GM13977 (cell line): ENCODE data around the gene ANO3.

Source experiments
- DNase-seq: peaks from one replicate; pipeline ENCODE4 v3.0.0; 2012; ENCODE audit warnings: low spot score
- in situ Hi-C: fragments of 300-500 bp; cut with MboI; formaldehyde crosslinking; loops from one replicate; pipeline ENCODE4 v1.12.0; 2022; ENCODE audit warnings: low sequenced_read_pairs, low pct_unique_long_range_greater_than_20kb, mixed read lengths, inconsistent platforms; ENCODE audit not compliant: unreplicated experiment
- TF ChIP-seq, protein P1 (sequence below): IDR thresholded peaks from 2 replicates; pipeline ENCODE4 v1.5.1; 2012; ENCODE audit warnings: mild to moderate bottlenecking, control low read depth; ENCODE audit not compliant: insufficient read depth; ENCODE audit errors: extremely low read depth, missing control alignments

ANO3 gene

DNA sequence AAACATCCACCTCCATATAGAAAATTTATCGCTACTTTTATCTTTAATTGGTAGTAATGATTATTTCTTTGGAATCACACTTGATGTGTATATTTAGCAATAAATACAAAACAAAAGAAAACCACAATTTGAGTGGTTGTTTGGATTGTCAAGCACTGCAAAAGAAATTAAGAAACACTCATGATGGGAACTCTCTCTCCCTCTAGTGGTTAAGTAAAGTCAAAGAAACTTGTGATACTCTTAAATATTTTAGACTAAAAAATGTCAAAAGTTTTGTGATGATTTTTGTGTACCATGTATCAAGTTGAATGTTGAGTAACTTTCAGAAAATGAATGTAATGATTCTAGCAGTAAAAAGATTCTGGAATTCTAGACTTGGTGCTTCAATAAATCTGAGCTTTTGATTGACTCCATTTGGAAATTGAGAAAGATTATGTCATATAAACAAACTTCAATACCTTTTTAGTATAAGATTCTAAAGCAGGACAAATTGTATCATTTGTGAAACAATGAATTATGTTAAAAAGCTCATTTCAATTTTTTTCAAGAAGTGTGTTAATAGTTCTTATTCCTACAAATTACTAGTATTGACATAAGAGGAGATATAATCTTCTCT, 219.4 kb downstream of the ANO3 start:
- no peak for DNase-seq
- in situ Hi-C loops = no loop called here
- TF ChIP-seq, protein P1, sequence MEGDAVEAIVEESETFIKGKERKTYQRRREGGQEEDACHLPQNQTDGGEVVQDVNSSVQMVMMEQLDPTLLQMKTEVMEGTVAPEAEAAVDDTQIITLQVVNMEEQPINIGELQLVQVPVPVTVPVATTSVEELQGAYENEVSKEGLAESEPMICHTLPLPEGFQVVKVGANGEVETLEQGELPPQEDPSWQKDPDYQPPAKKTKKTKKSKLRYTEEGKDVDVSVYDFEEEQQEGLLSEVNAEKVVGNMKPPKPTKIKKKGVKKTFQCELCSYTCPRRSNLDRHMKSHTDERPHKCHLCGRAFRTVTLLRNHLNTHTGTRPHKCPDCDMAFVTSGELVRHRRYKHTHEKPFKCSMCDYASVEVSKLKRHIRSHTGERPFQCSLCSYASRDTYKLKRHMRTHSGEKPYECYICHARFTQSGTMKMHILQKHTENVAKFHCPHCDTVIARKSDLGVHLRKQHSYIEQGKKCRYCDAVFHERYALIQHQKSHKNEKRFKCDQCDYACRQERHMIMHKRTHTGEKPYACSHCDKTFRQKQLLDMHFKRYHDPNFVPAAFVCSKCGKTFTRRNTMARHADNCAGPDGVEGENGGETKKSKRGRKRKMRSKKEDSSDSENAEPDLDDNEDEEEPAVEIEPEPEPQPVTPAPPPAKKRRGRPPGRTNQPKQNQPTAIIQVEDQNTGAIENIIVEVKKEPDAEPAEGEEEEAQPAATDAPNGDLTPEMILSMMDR = peak; percentile 19

- DNase-seq = no peak
- in situ Hi-C loops = no loop called here
- TF ChIP-seq, protein P1 = no peak
These were observed 221.3 kb downstream of the ANO3 start for GRCh38 chr11:26553182-26553581.

DNA sequence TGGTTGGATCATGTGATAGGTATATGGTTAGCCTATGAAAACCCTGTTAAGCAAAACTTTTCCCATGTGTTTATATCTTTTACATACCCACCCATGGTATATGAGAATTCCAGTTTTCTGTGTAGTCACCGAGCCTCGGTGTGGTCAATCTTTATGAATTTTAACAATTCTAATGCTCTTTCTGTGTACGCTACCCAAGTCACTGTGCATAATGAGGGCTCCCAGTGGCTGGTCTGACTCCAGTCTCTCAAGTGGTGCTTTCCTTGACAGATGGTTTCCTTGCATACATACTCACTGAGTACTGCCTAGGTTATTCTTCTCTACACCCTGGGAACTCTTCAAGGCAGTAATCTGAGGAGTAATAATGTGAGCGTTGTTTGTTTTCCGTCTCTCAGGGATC, 222.5 kb downstream of the ANO3 start:
- in situ Hi-C loops = no loop called here
- no peak for DNase-seq
- TF ChIP-seq, protein P1 = no peak

DNA sequence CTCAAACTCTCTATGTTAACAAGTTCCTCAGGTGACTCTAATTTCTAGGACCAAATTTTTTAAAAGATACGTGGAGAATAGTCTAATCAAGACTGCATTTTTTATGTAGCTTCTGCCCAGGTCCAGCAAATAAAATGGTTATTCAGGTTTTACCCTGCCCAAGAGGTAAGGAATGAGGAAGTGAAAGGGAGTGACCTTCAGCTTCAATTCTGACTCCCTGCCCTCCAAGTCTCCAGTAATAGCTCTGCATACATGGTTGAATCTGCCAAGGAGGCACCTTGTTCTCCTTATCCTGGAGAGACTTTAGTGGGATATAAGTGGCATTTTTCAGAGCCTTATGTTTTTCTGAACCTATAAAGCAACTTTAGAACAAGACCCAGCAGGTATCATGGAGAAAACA, 224.7 kb downstream of the ANO3 start:
- DNase-seq = no peak
- TF ChIP-seq, protein P1 = no peak
- in situ Hi-C loops = no loop called here

DNA sequence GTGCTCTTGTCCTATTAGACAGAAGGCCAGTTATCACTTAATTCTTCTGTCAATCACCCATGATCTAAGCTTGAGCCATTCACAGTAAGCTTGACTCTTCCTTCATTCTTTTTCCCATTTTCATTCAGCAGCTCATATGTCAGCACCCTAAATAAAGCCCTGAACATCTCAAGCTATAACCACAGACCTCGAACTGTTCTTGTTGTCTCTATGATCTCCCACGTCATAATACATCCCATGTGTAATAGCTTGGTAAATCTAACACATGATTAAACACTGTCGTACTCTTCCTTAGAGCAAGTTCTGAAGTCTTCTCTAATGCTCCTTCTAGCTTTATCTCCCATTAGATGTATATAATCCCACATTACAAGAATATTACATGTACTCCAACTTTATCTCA, 225.7 kb downstream of the ANO3 start:
- in situ Hi-C loops = no loop called here

GRCh38 chr11:26558190-26558589, 226.3 kb downstream of the ANO3 start:
- TF ChIP-seq, protein P1 = no peak
- in situ Hi-C loops = no loop called here
- DNase-seq = no peak

More for the DNA sequence above, 225.7 kb downstream of the ANO3 start:
- no peak for DNase-seq
- TF ChIP-seq, protein P1 = no peak
